PFSK-1 (cell line): ENCODE data around the gene TRAPPC3.

ENCODE experiments used
- FOXP2 ChIP-seq: optimal IDR thresholded peaks from 2 replicates; pipeline ENCODE3; 2011; ENCODE audit warnings: borderline replicate concordance, control low read depth, inconsistent platforms; ENCODE audit not compliant: insufficient read depth; ENCODE audit errors: extremely low read length, extremely low read depth
- POLR2AphosphoS5 ChIP-seq: IDR thresholded peaks from 2 replicates; pipeline ENCODE4 v1.6.1; 2012; ENCODE audit warnings: low read depth, mild to moderate bottlenecking, control low read depth, low read length, moderate library complexity
- REST ChIP-seq, 2 experiments: IDR thresholded peaks; 2 replicates each; pipeline versions ENCODE4 v1.6.1 to v1.8.0; 2011 to 2012; ENCODE audit warnings: low read depth in 2 of 2, low read length in 2 of 2, control low read depth in 1 of 2, inconsistent platforms in 1 of 2, mild to moderate bottlenecking in 1 of 2, moderate library complexity in 1 of 2; ENCODE audit not compliant: insufficient read depth in 1 of 2
- SIN3A ChIP-seq: IDR thresholded peaks from 2 replicates; pipeline ENCODE4 v1.6.1; 2012; ENCODE audit warnings: mild to moderate bottlenecking, low read length, moderate library complexity, borderline replicate concordance; ENCODE audit not compliant: insufficient read depth
- TAF1 ChIP-seq: IDR thresholded peaks from 2 replicates; pipeline ENCODE4 v1.6.1; 2012; ENCODE audit warnings: low read length, control low read depth, borderline replicate concordance; ENCODE audit not compliant: insufficient read depth

TRAPPC3 gene

GRCh38 chr1:36137226-36137625 is 12.1 kb downstream of the TRAPPC3 start:
- no peak for TF ChIP-seq SIN3A
- TF ChIP-seq REST (IDR thresholded peaks at IDR 0.05; ENCODE audit: insufficient read depth in 1 of 2, low read depth in 2 of 2, low read length in 2 of 2) = no peak
- TF ChIP-seq POLR2AphosphoS5 = no peak
- TF ChIP-seq FOXP2 = no peak
- TF ChIP-seq TAF1 = no peak

GRCh38 chr1:36136535-36136934 is 12.8 kb downstream of the TRAPPC3 start:
- TF ChIP-seq TAF1 = no peak
- TF ChIP-seq FOXP2 = no peak
- no peak for TF ChIP-seq POLR2AphosphoS5
- no peak for TF ChIP-seq REST (IDR thresholded peaks at IDR 0.05; ENCODE audit: insufficient read depth in 1 of 2, low read depth in 2 of 2, low read length in 2 of 2)
- TF ChIP-seq SIN3A = no peak

GRCh38 chr1:36135796-36136195 is 13.5 kb downstream of the TRAPPC3 start:
- TF ChIP-seq FOXP2 (no peak), REST (IDR thresholded peaks at IDR 0.05; ENCODE audit: insufficient read depth in 1 of 2, low read depth in 2 of 2, low read length in 2 of 2) (no peak), TAF1 (no peak), POLR2AphosphoS5 (no peak), SIN3A (no peak)

- TF ChIP-seq TAF1 (no peak), SIN3A (no peak), REST (IDR thresholded peaks at IDR 0.05; ENCODE audit: insufficient read depth in 1 of 2, low read depth in 2 of 2, low read length in 2 of 2) (no peak), POLR2AphosphoS5 (no peak), FOXP2 (no peak)
Observed at GRCh38 chr1:36135330-36135667, 14.0 kb downstream of the TRAPPC3 start.
